ENCODE results near the gene FZR1. TPM values are rescaled to one million over a fixed set of nuclear protein-coding genes. Genes with fewer than 3 reads are reported as not detected.

Gene FZR1
- total and polyA plus RNA-seq, 7 experiments from 2014 or later = 7.8 to 90.7 (median 66.7) TPM

Other genes with a start within 250 kb of the FZR1 start
- 10 to 100 TPM; 15.0 to 35.2 (median 33.1) TPM for gene NFIC, start 139.7 kb upstream of the FZR1 start, total RNA-seq
- gene NFIC, start 139.7 kb upstream of the FZR1 start, polyA plus RNA-seq = 10 to 100 TPM; 12.2 to 24.6 TPM
- gene SMIM24, start 25.8 kb upstream of the FZR1 start, total RNA-seq = 1 to 10 TPM in 1 of 5 experiments, under 1 TPM in 1, not detected in 3; 0.82 to 1.8 TPM
- gene SMIM24, start 25.8 kb upstream of the FZR1 start, polyA plus RNA-seq = not detected
- not detected for gene SMIM44, start 22.9 kb upstream of the FZR1 start, total RNA-seq
- gene SMIM44, start 22.9 kb upstream of the FZR1 start, polyA plus RNA-seq = not detected
- gene DOHH, start 5.6 kb upstream of the FZR1 start, total RNA-seq = 10 to 100 TPM in 1 of 5 experiments, 1 to 10 TPM in 4; 4.4 to 16.4 (median 8.0) TPM
- 10 to 100 TPM in 1 of 2 donors, 1 to 10 TPM in 1; 4.6 to 15.0 TPM for gene DOHH, start 5.6 kb upstream of the FZR1 start, polyA plus RNA-seq
- 10 to 100 TPM in 3 of 5 experiments, 1 to 10 TPM in 2; 5.6 to 11.5 (median 10.6) TPM for gene TEKTIP1, start 32.9 kb downstream of the FZR1 start, total RNA-seq
- not detected for gene TEKTIP1, start 32.9 kb downstream of the FZR1 start, polyA plus RNA-seq
- gene MFSD12, start 51.3 kb downstream of the FZR1 start, total RNA-seq = 100 to 1,000 TPM in 3 of 5 experiments, 10 to 100 TPM in 2; 95.2 to 153 (median 101) TPM
- 10 to 100 TPM; 41.2 to 74.0 TPM for gene MFSD12, start 51.3 kb downstream of the FZR1 start, polyA plus RNA-seq
- gene HMG20B, start 66.6 kb downstream of the FZR1 start, total RNA-seq = 10 to 100 TPM; 37.9 to 63.7 (median 53.0) TPM
- gene HMG20B, start 66.6 kb downstream of the FZR1 start, polyA plus RNA-seq = 10 to 100 TPM; 50.6 to 65.6 TPM
- gene GIPC3, start 79.2 kb downstream of the FZR1 start, total RNA-seq = 1 to 10 TPM in 4 of 5 experiments, under 1 TPM in 1; 0.85 to 3.3 (median 2.9) TPM
- gene GIPC3, start 79.2 kb downstream of the FZR1 start, polyA plus RNA-seq = 1 to 10 TPM; 1.3 to 1.5 TPM
- gene TBXA2R, start 100.6 kb downstream of the FZR1 start, total RNA-seq = 1 to 10 TPM in 4 of 5 experiments, under 1 TPM in 1; 0.73 to 5.9 (median 4.1) TPM
- gene TBXA2R, start 100.6 kb downstream of the FZR1 start, polyA plus RNA-seq = 1 to 10 TPM; 6.4 to 9.0 TPM
- gene CACTIN, start 120.5 kb downstream of the FZR1 start, total RNA-seq = 10 to 100 TPM; 35.4 to 46.7 (median 37.1) TPM
- gene CACTIN, start 120.5 kb downstream of the FZR1 start, polyA plus RNA-seq = 10 to 100 TPM in 1 of 2 donors, 1 to 10 TPM in 1; 9.5 to 22.2 TPM
- 10 to 100 TPM; 21.5 to 32.4 (median 30.7) TPM for gene PIP5K1C, start 194.2 kb downstream of the FZR1 start, total RNA-seq
- gene PIP5K1C, start 194.2 kb downstream of the FZR1 start, polyA plus RNA-seq = 10 to 100 TPM in 1 of 2 donors, 1 to 10 TPM in 1; 6.8 to 17.8 TPM
- gene TJP3, start 202.1 kb downstream of the FZR1 start, total RNA-seq = 10 to 100 TPM in 4 of 5 experiments, 1 to 10 TPM in 1; 1.2 to 20.1 (median 16.8) TPM
- 10 to 100 TPM; 14.0 to 16.1 TPM for gene TJP3, start 202.1 kb downstream of the FZR1 start, polyA plus RNA-seq